GM12801 (cell line): ENCODE measurements around the gene ZBED3.

Experiments
- TF ChIP-seq, protein P1 (sequence below): IDR thresholded peaks from one replicate; pipeline ENCODE4 v1.5.1; 2011; ENCODE audit warnings: control low read depth; ENCODE audit not compliant: insufficient read length; ENCODE audit errors: extremely low read depth

Gene ZBED3

DNA sequence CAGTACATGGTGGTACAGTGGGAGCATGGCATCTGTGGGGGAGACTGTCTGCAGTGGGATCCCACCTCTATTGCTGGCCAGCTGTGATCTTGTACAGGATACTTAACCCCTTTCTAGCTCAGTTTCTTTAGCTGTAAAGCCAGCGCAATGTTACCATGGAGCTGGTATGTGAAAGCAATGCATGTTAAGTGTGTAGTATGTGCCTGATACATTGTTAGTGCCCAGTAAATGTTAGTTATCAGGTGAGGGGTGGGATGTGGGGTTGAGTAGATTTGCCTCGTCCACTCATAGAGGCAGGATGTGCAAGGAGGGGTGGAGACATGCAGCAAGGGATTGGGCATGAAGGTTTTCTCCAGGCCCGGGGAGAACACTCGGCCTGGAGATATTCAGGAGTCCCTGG, 12.3 kb downstream of the ZBED3 start:
- TF ChIP-seq, protein P1, sequence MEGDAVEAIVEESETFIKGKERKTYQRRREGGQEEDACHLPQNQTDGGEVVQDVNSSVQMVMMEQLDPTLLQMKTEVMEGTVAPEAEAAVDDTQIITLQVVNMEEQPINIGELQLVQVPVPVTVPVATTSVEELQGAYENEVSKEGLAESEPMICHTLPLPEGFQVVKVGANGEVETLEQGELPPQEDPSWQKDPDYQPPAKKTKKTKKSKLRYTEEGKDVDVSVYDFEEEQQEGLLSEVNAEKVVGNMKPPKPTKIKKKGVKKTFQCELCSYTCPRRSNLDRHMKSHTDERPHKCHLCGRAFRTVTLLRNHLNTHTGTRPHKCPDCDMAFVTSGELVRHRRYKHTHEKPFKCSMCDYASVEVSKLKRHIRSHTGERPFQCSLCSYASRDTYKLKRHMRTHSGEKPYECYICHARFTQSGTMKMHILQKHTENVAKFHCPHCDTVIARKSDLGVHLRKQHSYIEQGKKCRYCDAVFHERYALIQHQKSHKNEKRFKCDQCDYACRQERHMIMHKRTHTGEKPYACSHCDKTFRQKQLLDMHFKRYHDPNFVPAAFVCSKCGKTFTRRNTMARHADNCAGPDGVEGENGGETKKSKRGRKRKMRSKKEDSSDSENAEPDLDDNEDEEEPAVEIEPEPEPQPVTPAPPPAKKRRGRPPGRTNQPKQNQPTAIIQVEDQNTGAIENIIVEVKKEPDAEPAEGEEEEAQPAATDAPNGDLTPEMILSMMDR, result no peak

DNA sequence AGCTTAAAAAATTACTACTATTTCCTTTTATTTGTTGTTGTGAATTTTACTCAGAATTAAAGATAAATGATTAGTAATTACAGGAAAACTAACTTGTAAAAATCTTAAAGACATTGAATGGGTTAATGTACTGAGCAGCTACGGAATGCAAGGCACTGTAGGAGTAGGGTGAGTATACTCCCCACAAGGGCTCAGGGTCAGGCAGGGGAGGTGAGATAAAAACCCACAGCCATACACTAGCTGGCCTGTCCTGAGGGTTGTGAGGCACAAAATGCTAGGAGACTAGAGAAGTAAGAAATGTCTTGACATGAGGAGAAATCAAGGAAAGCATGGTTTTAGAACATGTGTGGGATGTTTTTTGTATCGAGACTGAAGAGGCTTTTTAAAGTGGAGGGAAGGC, 13.4 kb downstream of the ZBED3 start:
- TF ChIP-seq, protein P1, result no peak

DNA sequence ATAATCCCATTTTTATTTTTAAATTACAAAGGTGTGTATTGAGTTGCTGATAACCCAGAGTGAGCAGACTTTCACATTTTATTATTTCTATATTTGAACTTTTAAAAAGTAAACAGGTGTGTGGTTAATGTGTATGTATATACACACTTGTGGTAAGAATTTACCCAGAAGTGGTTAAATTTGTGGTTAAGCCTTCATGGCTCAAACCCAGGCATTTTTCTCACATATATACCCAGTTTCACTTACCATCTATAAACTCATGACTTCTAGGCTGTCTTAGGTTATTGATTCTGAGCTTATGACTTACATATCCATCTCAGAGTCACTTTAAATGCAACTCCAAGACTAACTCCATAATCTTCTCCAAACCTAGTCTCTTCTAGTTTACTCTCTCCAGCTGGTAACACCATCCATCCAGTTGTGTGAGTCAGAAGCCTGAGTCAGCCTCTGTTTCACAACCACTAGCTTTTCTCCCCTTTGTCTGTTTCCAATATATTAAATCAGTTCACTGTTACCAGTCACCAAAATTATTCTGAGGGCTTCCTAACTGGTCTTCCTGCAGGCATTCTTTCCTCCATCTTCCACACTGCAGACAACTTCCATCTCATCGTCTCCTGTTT, 20.2 kb downstream of the ZBED3 start:
- TF ChIP-seq, protein P1, result no peak

DNA sequence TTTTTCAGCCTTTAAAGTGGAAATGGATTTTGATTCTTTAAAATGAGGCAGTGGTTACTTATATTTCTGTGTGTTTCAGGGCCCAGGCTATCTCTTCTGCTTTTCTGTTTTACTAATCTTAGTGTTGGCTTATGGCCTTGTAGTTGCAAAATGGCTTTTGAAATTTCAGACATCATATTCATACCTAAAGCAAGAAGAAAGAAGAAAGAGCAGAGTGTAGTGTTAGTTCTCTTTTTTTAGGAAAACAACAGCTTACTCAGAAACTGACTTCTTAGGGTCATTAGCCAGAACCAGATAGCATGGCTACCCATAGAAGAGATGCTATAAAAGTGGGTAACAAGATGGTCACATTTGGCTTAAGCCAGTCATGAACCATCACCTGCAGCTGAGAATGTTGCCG, 20.9 kb downstream of the ZBED3 start:
- TF ChIP-seq, protein P1, result no peak

DNA sequence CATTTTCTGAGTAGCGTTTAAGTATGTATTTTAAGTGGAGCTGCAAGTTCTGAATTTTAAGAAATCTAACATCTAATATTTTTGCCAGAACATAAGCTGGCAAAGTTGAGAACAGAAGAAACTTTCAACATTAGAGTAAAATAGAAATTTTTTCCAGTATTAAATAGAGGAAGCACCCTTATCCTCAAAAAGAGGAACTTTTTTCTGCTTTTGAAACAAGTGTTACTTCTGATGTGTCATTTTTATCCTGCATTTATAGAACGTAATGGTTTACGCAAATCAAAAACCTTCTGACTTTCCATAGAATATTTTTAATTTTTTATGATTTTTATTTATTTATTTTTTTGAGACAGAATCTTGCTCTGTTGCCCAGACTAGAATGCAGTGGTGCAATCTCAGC, 21.8 kb downstream of the ZBED3 start:
- TF ChIP-seq, protein P1, result no peak

DNA sequence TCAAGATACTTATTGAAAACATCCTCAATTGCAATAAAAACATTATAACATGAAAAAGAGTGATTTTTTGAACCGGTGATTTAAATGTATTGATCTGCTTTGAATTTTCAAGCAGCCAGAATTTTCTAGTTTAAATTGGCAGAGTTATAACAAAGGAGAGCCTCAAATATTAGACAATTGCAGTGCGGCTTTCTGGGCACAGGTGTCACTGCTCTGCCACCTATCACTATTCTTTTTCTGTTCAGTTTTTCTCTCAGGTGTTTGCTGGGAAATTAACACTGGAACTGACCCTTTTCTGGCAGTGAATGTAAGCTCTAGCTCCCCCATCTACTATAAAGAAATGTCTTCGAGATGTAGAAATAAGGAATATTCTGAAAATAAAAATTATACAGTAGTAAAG, 23.0 kb downstream of the ZBED3 start:
- TF ChIP-seq, protein P1, result no peak

DNA sequence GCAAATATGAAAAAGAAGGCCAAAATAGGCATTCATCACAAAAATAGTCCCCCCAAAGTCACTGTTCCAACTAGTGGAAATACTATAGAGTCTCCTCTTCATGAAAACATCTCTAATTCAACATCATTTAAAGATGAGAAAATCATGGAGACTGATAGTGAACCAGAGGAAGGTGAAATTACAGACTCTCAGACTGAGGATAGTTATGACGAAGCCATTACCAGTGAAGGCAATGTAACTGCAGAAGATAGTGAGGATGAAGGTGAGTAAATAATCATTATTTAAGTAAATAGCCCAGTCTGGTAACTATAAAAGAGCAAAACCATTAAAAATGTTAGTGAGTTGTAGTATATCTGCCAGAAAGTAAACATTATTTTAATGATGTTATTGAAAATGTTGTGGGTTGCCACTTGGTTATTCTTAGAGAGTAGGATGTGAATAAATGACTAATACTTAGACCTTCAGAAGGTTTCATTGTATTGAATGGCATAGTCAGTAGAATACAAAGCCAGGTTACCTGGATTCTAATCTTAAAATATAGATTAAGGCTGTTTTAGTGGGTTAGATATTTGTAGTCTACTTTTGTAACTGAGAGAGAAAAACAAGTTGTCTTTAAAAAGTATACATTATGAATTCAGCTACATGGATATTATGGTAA, 40.5 kb downstream of the ZBED3 start:
- TF ChIP-seq, protein P1, result no peak

DNA sequence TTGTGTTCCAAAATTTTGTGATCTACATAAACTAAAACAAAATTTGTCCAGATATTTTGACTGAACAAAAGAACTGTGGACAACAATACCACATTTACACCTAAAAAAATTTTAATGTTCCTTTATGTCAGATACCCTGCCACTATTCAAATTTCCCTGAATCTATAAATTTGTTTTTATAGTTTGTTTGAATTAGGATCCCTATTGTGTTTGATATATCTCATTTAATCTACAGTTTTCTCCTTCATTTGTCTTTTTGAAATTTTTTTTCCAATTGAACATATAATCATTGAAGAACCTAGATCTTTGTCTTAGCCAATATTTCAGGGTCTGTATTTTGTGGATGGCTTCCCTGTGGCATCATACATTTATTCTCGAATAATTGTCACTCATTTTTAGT, 51.1 kb downstream of the ZBED3 start:
- TF ChIP-seq, protein P1, result no peak
